Brain microvascular endothelial cell (primary cell): ENCODE results near the gene SPPL2C.

ENCODE experiments used
- DNase-seq: peaks from one replicate; pipeline ENCODE4 v3.0.0-alpha.2; 2020
- H3K27ac ChIP-seq: fragments of 250-450 bp; sonication (Bioruptor Pico); 2 replicates; pipeline ENCODE4 v1.5.1; 2020; ENCODE audit warnings: mild to moderate bottlenecking, moderate library complexity
- H3K27me3 ChIP-seq: fragments of 250-450 bp; sonication (Bioruptor Pico); replicated peaks from 2 replicates; pipeline ENCODE4 v1.5.1; 2020; ENCODE audit warnings: mild to moderate bottlenecking
- H3K36me3 ChIP-seq: fragments of 250-450 bp; sonication (Bioruptor Pico); replicated peaks from 2 replicates; pipeline ENCODE4 v1.5.1; 2020; ENCODE audit warnings: mild to moderate bottlenecking
- H3K4me3 ChIP-seq: 2 replicates; pipeline ENCODE4 v1.5.1; 2011; ENCODE audit warnings: low read depth, mild to moderate bottlenecking, control low read depth, low read length, moderate library complexity
- in situ Hi-C: cut with HindIII; loops from 2 replicates; pipeline ENCODE4 v1.10.0; 2017; ENCODE audit warnings: low sequenced_read_pairs, low pct_ligation_motif_present
- TF ChIP-seq, protein P1 (sequence below): IDR thresholded peaks from 2 replicates; pipeline ENCODE4 v1.5.1; 2011; ENCODE audit warnings: low read depth, mild to moderate bottlenecking, moderate library complexity, low read length, control low read depth, inconsistent platforms; ENCODE audit errors: missing control alignments

SPPL2C gene

DNA sequence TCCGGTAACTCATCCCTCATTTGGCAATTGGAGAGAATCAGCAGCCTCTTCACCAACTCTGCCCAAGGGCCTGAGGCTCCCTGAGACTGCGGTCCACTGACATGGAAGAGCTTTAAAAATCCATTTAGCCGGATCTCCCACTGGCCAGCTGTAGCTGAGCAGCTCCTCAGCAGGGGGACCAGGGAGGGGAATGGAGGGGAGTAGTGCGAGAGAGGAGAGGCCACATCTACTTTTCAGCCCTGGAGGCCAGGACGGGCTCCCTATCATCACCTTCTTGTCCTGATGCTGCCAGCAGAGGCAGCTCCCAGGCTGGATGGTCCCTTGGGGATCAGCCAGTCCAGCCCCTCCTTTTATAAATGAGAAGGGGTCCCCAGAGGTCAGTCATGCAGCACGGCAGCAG, 25.0 kb upstream of the SPPL2C start:
- H3K27me3 ChIP-seq, result no peaks in the 10 kb centered on the region
- in situ Hi-C loops, result no loop called here
- H3K27ac ChIP-seq, result no peak overlapping the region
- H3K4me3 ChIP-seq, result no peak overlapping the region
- DNase-seq, result no peak
- no peaks in the 10 kb centered on the region for H3K36me3 ChIP-seq
- TF ChIP-seq, protein P1, sequence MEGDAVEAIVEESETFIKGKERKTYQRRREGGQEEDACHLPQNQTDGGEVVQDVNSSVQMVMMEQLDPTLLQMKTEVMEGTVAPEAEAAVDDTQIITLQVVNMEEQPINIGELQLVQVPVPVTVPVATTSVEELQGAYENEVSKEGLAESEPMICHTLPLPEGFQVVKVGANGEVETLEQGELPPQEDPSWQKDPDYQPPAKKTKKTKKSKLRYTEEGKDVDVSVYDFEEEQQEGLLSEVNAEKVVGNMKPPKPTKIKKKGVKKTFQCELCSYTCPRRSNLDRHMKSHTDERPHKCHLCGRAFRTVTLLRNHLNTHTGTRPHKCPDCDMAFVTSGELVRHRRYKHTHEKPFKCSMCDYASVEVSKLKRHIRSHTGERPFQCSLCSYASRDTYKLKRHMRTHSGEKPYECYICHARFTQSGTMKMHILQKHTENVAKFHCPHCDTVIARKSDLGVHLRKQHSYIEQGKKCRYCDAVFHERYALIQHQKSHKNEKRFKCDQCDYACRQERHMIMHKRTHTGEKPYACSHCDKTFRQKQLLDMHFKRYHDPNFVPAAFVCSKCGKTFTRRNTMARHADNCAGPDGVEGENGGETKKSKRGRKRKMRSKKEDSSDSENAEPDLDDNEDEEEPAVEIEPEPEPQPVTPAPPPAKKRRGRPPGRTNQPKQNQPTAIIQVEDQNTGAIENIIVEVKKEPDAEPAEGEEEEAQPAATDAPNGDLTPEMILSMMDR, result no peak

DNA sequence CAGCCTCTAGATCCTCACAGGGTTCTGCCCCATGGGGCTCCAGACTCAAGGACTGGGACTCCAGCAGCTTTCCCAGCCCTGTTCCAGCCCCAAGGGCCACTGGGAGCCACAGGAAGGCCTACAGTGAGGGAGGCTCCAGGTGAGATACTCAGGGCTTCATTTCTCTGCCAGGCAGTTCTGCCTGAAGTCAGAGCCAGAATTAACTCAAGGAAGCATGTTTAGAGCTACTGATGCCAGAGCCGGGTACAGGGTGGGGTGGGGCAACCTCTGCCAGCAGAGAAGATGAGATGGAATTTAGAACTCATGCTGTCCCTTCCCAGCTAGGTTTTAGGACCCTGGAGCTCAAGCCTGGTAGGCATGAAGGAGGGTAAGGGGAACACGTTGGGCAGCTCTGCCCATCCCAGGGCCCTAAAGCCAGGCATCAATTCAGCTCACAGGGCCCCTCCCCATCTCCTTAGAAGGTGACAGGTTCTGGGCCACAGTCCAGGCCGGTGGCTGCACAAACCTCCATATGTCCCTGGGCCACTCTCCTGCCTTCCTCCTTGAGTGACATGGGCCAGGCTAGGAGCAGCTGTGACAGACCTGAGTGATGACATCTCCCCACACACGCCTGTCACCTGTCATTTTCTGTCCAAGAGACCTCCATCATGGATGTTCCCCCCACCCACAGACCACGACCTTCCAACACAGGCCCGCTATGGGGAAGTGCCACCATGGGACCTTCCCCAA, 24.5 kb upstream of the SPPL2C start:
- in situ Hi-C loops, result no loop called here
- no peak for DNase-seq
- TF ChIP-seq, protein P1, result no peak
- Histone ChIP-seq H3K36me3 (no peaks in the 10 kb centered on the region), H3K27ac (no peak overlapping the region), H3K27me3 (no peaks in the 10 kb centered on the region), H3K4me3 (no peak overlapping the region)

DNA sequence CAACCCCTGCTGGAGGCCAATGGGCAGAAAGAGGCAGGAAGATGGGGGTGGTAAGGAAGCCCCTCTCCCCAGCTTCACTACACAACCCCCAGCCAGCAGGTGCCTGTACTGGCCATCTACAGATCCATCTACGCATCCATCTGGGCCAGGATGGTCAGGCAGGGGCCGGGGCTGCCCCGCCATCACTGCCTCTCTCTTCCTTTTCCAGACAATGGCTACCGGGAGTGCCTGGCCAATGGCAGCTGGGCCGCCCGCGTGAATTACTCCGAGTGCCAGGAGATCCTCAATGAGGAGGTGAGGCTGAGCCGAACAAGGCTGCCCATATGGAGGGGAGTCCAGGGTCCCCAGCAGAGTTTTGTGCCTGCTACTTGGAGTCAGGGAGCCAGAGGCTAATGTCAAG, 23.5 kb upstream of the SPPL2C start:
- H3K4me3 ChIP-seq, result no peak overlapping the region
- in situ Hi-C loops, result no loop called here
- H3K36me3 ChIP-seq, result no peaks in the 10 kb centered on the region
- DNase-seq, result no peak
- TF ChIP-seq, protein P1, result no peak
- no peak overlapping the region for H3K27ac ChIP-seq
- H3K27me3 ChIP-seq, result no peaks in the 10 kb centered on the region

DNA sequence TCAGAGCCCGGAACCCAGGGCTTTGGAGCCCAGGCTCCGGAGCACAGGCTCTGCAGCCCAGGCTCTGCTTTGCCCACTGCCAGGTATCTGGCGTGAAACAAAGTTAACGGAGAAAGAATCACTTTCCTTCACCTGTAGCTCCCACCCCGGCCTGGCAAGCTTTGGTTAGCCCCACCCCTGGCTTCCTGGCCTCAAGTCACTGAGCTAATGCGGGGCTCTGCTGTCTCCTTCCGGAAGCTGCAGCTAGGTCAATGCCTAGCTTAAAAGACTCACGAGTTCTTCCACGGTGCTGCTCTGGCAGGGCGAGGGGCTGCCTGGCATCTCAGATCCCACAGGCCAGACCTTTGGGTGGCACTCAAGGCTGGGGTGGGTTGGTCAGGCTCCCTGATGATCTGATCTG, 21.1 kb upstream of the SPPL2C start:
- H3K27me3 ChIP-seq, result no peaks in the 10 kb centered on the region

DNA sequence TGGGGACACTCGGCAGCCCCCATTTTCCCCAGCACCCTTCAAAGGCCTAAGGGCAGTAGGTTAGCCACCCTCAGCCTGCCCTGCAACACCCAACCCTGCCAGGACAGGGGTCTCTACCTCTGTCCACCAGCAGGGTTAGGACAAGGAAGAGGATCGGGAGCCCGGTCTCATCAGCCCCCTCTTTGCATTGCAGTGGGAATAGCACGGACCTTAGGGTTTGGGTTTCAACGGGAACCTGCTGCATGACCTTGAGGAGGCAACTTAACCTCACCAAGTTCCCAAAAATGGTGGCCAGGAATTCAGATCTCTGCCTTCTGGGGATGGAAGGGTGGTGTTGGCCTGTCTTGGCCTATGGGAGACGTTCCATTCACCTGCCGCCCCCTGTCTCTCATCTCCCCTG, 20.2 kb upstream of the SPPL2C start:
- H3K27me3 ChIP-seq, result no peaks in the 10 kb centered on the region
- TF ChIP-seq, protein P1, result no peak
- H3K27ac ChIP-seq, result no peak overlapping the region
- H3K36me3 ChIP-seq, result no peaks in the 10 kb centered on the region
- no peak for DNase-seq
- H3K4me3 ChIP-seq, result no peak overlapping the region
- in situ Hi-C loops, result no loop called here

More for the DNA sequence above, 21.1 kb upstream of the SPPL2C start:
- TF ChIP-seq, protein P1, result no peak
- no peak for DNase-seq
- Histone ChIP-seq H3K36me3 (no peaks in the 10 kb centered on the region), H3K27ac (no peak overlapping the region), H3K4me3 (no peak overlapping the region)
- in situ Hi-C loops, result no loop called here

DNA sequence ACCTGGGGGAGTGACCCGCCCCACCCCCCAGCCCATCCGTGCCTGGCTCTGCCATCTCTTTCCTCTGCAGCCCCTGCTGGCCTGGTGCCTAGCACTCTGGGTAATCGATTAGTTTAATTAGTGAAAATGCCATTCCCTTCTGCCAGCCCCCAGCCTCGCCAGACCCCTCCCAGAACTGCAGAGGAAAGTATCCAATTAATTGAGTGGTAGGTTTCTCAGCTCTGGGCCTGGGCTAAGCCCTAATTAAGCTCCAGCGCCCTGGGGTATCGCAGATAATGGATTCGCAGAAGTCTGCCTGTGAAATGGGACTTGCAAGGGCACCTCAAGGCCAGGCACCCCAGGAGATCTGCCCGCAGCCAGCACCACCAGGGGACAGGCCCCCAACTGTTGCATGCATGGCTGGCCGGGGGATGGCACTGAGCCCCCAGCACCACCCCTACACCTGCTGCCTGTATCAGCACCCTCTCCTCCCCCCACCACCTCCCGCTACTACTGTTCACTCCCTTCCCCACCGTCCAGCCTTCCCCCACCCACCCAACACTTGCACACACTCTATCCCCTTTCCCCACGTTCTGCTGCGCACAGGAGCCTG, 19.7 kb upstream of the SPPL2C start:
- Histone ChIP-seq H3K36me3 (no peaks in the 10 kb centered on the region), H3K27me3 (no peaks in the 10 kb centered on the region), H3K4me3 (no peak overlapping the region), H3K27ac (no peak overlapping the region)
- TF ChIP-seq, protein P1, result no peak
- DNase-seq, result no peak
- in situ Hi-C loops, result no loop called here
